Activated naive CD4-positive, alpha-beta T cell (primary cell): Measurements from ENCODE around the gene NEURL1.

Experiments used
- DNase-seq, 4 experiments: peaks; one replicate each; lab custom pipeline; 2025; lab: John Stamatoyannopoulos, UW

NEURL1 gene

GRCh38 chr10:103493362-103493915 is at the start of gene NEURL1:
Gene NEURL1, plus strand, starts transcription at chr10:103493705. Its CDS starts 683 bp downstream, at chr10:103494388.
- no peak for DNase-seq

GRCh38 chr10:103444478-103444877 is 49.0 kb upstream of the NEURL1 start:
- DNase-seq: no peak

GRCh38 chr10:103445366-103445765 is 48.1 kb upstream of the NEURL1 start:
- no peak for DNase-seq

GRCh38 chr10:103445767-103446567 is 47.5 kb upstream of the NEURL1 start:
- DNase-seq: no peak

GRCh38 chr10:103447187-103447586 is 46.3 kb upstream of the NEURL1 start:
- no peak for DNase-seq

- DNase-seq: no peak
These were observed 44.8 kb upstream of the NEURL1 start for GRCh38 chr10:103448746-103449145.

- DNase-seq: no peak
These were observed 44.0 kb upstream of the NEURL1 start for GRCh38 chr10:103449208-103450144.

- DNase-seq: no peak
These were observed 43.3 kb upstream of the NEURL1 start for GRCh38 chr10:103450201-103450695.

- DNase-seq: peak in 2 of 4 experiments; percentile 8 to 30
These were observed 42.3 kb upstream of the NEURL1 start for GRCh38 chr10:103451091-103451813.

GRCh38 chr10:103451831-103452505 is 41.5 kb upstream of the NEURL1 start, which contains the start of gene CALHM2:
Gene CALHM2, minus strand, starts transcription at chr10:103452370. Its CDS starts 2,429 bp downstream, at chr10:103449941.
- DNase-seq: peak in 3 of 4 experiments; percentile 22 to 48 (median 42)

GRCh38 chr10:103452506-103453230 is 40.8 kb upstream of the NEURL1 start:
- DNase-seq: no peak

GRCh38 chr10:103454026-103454425 is 39.5 kb upstream of the NEURL1 start:
- no peak for DNase-seq

- DNase-seq: no peak
These were observed 38.3 kb upstream of the NEURL1 start for GRCh38 chr10:103455235-103455634.

GRCh38 chr10:103456074-103456660 is 37.3 kb upstream of the NEURL1 start:
- no peak for DNase-seq

GRCh38 chr10:103457176-103457712 is 36.3 kb upstream of the NEURL1 start:
- DNase-seq: no peak

GRCh38 chr10:103457896-103458583 is 35.5 kb upstream of the NEURL1 start:
- DNase-seq: no peak

GRCh38 chr10:103458720-103459119 is 34.8 kb upstream of the NEURL1 start, which contains the start of gene CALHM1:
Gene CALHM1, minus strand, starts transcription at chr10:103458900. Its CDS starts 149 bp downstream, at chr10:103458751.
- DNase-seq: no peak

GRCh38 chr10:103459615-103460014 is 33.9 kb upstream of the NEURL1 start:
- DNase-seq: no peak

- DNase-seq: no peak
These were observed 30.0 kb upstream of the NEURL1 start for GRCh38 chr10:103463499-103463898.
